Inferior parietal cortex (tissue), 1 donor: ENCODE measurements around the gene DSCAM.

Experiments used
- DNase-seq: peaks from one replicate; pipeline ENCODE4 v3.0.0-alpha.2; 2016; ENCODE audit errors: extremely low spot score

Gene DSCAM

GRCh38 chr21:40553781-40554180 is 293.2 kb downstream of the DSCAM start:
- no peak for DNase-seq

GRCh38 chr21:40547906-40548513 is 298.9 kb downstream of the DSCAM start:
- no peak for DNase-seq

GRCh38 chr21:40546647-40547046 is 300.3 kb downstream of the DSCAM start:
- DNase-seq: no peak

GRCh38 chr21:40540216-40540615 is 306.7 kb downstream of the DSCAM start:
- no peak for DNase-seq

GRCh38 chr21:40534886-40535285 is 312.1 kb downstream of the DSCAM start:
- no peak for DNase-seq

GRCh38 chr21:40531431-40532110 is 315.4 kb downstream of the DSCAM start:
- DNase-seq: no peak

GRCh38 chr21:40531016-40531415 is 315.9 kb downstream of the DSCAM start:
- no peak for DNase-seq

- DNase-seq: no peak
Observed at GRCh38 chr21:40517646-40518045, 329.3 kb downstream of the DSCAM start.

GRCh38 chr21:40516335-40516734 is 330.6 kb downstream of the DSCAM start:
- DNase-seq: no peak

- no peak for DNase-seq
Observed at GRCh38 chr21:40512590-40512989, 334.4 kb downstream of the DSCAM start.

GRCh38 chr21:40507978-40508377 is 339.0 kb downstream of the DSCAM start:
- no peak for DNase-seq

- DNase-seq: no peak
Observed at GRCh38 chr21:40505681-40506080, 341.3 kb downstream of the DSCAM start.

- DNase-seq: no peak
Observed at GRCh38 chr21:40505244-40505643, 341.7 kb downstream of the DSCAM start.

- no peak for DNase-seq
Observed at GRCh38 chr21:40504825-40505224, 342.1 kb downstream of the DSCAM start.

- DNase-seq: no peak
Observed at GRCh38 chr21:40496116-40496515, 350.8 kb downstream of the DSCAM start.

- DNase-seq: no peak
Observed at GRCh38 chr21:40490408-40490807, 356.6 kb downstream of the DSCAM start.

GRCh38 chr21:40489001-40489400 is 358.0 kb downstream of the DSCAM start:
- no peak for DNase-seq

GRCh38 chr21:40481764-40482163 is 365.2 kb downstream of the DSCAM start:
- DNase-seq: no peak

GRCh38 chr21:40474513-40474912 is 372.4 kb downstream of the DSCAM start:
- no peak for DNase-seq

GRCh38 chr21:40472013-40472412 is 374.9 kb downstream of the DSCAM start:
- DNase-seq: no peak

GRCh38 chr21:40471103-40471502 is 375.9 kb downstream of the DSCAM start:
- no peak for DNase-seq

- peak; percentile 64 for DNase-seq
Observed at GRCh38 chr21:40466893-40467483, 380.0 kb downstream of the DSCAM start.

- no peak for DNase-seq
Observed at GRCh38 chr21:40465382-40465781, 381.6 kb downstream of the DSCAM start.
